Lung microvascular endothelial cell (primary cell): Measurements from ENCODE around the gene TBC1D9. TPM values are rescaled to one million over a fixed set of nuclear protein-coding genes. Genes with fewer than 3 reads are reported as not detected.

ENCODE experiments used
- DNase-seq, 2 donors: peaks; one replicate each; pipeline versions ENCODE4 v3.0.0 to v3.0.0-alpha.2; 2010; ENCODE audit warnings: low read depth in 2 of 2
- total RNA-seq: library from RNA; depleted of rRNA; stranded (reverse); fragments of >200 nt; gene quantifications from 2 replicates; pipeline ENCODE4 v1.2.1, GENCODE V29; 2014

TBC1D9 gene
- total RNA-seq, 1 donor from 2014 or later: 66.7 TPM

DNA sequence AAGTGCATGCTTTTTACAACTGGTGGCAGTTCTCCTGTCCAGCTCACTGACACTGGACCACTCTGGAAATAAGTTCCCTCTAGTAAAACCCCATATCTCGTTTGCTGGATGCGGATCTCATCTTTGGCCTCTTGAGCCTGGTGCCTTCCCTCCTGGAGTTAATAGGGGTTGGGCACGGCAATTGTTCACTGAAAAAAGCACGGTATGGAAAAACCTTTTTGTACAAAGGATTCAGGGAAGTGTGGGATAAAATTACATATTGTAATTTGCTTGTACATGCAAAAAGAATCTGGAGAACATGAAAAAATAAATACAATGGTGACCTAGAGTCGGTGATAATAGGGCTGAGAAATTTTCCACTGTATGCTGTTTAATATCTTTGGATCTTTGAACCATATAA, 30.6 kb downstream of the TBC1D9 start:
- no peak for DNase-seq

DNA sequence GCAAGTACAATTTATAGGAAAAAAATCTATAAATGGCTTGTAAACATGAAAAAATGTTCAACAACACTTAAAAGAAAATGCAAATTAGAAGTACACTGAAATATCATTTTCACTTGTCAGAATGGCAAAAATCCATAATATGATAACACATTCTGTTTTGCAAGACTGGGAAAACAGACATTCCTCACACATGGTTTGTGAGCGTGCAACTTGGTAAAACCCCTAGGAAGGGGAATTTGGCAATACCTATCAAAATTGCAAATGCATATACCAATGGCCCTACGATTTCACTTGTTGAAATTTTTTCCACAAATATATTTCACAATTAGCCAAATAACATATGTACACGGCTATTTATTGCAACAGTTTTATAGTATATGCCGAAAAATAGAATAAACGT, 31.4 kb downstream of the TBC1D9 start:
- DNase-seq: no peak

DNA sequence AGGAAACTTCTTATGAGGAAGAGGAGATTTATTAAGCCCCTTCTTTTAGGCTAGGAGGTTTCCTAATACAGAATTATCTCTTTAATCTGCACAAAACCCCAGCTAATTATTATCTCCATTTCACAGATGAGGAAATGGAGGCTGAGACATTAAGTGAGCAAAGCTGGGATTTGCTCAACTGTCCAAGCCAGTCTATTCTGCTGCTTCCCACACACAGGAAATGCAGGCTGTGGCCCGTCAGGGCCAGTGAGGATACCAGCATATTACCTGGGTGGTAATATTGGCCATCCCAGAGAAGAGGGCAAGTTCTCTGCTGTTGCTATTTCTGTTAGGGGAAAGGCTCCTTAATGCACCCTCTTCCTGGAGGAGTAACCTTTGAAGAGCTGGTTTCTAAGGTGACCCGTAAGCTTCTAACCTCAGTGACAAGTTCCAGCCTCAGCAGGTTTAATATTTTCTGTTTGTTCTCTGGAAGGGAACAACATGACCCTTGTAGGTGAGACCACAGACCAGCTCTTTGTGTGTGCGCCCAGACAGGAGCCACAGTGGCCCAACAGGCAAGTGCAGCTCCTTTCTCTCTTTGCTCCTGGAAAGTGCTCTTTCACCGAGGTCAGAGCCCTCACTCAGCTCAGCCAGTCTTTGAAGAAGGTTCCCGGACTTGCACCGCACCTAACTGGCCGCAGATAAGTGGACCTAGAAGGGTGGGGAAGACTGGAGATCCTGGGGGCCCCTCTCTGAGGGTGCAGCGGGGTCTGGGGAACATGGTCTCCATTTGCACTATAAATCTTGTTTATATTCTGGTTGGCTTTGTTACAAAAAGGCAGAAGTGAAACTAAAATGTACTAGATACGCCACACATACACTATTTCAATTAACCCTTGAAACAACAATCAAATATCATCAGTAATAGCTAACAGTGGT, 35.5 kb downstream of the TBC1D9 start:
- DNase-seq: no peak

DNA sequence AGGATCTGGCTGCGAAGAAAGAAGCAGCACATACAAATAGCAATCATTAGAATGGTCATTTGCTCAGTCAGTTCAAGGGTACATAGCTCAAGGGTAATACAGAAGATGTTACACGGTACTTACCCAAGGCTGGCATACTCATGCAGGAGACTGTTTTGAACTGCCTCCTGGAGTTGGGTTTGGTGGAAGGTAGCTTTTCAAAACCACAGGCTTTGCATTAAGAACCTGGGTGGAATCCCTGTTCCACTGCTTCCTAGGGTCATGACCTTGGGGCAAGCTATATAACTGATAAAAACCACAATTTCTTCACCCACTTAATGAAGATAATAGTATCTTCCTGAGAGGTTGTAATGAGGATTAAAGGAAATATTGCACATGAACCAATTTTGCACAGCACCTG, 36.5 kb downstream of the TBC1D9 start:
- DNase-seq: no peak

DNA sequence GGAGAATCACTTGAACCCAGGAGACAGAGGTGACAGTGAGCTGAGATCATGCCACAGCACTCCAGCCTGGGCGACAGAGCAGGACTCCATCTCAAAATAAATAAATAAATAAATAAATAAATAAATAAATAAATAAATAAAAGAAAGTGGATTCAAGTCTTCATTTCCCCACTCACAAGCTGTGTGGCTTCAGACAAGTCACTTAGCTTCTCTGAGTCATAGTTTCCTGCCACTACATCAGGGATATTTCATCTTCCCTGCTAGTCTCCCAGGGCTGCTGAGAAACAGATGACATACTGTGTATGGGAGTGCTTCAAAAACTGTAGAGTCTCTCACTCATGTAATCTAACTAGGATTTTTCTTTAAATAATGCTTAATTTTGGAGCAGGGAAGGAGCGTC, 37.2 kb downstream of the TBC1D9 start:
- DNase-seq: peak in 1 of 2 donors; percentile 85

DNA sequence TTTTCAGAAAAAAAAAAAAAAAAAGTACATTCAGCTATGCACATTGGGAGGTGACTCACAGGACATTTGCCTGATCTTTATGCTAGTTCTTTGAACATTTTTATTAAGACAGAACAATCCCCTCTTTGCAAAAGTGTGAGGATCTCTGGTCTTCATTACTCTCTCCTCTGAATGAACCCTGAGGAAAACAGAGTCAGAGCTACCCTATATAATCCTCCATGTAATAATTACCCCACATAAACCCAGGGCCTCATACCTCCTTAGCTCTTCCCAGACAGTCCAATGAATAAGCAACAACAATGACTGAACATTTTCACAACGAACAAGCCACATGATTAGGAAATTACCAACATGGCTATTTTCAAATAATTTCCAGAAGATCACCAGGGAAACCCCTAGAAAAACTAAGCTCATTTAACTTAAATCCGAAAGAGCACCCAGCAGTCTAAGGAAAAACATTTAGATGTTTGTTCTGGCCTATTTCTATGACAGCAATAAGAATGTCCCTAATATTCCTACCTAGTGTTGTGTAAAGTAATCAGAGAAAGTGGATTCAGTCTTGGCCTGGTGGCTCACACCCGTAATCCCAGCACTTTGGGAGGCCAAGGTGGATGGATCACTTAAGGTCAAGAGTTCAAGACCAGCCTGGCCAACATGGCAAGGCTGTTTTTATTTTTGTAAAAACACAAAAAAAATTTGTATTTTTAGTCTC, 37.8 kb downstream of the TBC1D9 start:
- peak; percentile 49 to 68 for DNase-seq

DNA sequence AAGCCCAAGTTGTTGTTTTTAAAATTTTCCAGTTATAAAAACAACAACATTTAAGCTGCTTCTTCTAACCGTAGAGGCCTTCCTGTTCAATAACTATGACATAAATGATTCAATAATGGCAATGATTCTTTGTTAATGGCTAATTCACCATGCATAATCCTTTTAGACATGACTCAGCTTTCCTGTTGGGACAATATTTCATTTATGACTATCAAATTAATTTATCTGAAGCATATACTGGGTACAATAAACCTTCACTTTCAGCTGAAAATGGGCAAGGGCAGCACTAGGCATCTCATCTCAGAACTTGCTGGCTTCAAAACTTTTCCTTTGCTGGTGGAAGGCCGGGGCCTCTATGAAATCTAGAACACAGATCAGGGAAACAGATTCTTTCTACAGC, 38.9 kb downstream of the TBC1D9 start:
- peak in 1 of 2 donors; percentile 31 for DNase-seq

DNA sequence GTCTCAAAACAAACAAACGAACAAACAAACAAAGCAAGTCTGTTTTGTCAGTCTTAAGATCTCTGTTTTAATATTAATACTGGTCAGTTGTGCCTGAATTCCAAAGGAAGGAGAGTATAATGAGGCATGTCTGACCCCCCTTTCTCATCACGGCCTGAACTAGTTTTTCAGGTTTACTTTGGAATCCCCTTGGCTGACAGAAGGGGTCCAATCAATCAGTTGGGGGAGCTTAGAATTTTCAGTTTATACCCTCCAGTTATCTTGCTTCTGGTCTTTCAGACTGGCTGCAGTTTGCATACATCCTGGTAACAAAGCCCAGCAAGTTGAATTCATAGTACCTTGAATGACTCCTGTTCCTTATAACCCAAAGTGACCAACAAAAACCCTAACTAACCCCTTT, 41.1 kb downstream of the TBC1D9 start:
- no peak for DNase-seq

DNA sequence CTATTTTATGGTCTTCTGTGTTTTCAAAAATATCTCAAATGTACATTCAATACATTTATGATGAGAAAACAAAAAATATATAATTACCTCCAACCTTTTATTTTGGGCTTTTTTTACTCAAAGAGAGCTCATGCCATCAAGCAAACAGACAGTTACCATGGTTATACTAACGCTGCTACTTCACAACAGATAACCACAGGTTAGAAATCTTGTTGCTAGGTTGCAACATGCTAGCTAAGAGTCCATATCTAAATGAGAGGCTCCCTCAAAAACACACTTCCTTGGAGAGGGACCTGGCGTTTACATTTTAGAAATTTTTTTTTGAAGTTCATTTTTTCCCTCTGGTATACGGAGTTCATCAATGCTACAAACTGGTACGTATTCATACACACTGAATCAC, 44.3 kb downstream of the TBC1D9 start:
- DNase-seq: no peak

DNA sequence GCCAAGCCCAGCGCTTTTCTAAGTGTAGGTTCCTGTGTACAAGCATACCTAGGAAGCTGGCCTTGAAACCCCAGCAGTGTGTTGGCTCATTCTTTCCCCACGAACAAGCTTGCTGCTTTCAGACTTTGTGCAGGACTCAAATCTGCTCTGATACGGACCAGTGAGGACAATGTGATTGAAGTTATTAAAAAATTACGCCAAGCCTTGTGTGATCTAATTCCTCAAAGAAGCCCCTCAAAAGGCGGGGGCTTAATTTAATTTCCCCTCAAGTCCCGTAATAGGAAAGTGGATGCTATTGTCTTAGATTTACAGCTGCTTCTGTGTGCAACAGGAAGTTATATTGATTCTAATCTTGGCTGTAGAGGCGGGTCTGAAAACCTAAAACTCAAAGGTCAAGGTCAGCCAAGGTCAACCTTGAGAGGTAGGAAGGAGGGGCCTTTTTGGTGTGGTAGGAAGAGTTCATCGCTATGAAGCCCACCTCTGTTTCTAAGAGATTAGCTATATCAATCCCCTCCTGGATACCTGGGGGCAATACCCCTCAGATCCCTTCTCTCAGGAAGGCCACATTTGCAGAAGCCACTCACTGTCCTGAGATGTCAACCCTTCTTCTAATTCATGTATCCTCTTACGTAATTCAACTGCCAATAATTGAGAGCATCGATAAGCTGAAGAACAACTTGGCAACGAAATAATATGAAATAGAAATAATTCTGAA, 45.1 kb downstream of the TBC1D9 start:
- DNase-seq: no peak

DNA sequence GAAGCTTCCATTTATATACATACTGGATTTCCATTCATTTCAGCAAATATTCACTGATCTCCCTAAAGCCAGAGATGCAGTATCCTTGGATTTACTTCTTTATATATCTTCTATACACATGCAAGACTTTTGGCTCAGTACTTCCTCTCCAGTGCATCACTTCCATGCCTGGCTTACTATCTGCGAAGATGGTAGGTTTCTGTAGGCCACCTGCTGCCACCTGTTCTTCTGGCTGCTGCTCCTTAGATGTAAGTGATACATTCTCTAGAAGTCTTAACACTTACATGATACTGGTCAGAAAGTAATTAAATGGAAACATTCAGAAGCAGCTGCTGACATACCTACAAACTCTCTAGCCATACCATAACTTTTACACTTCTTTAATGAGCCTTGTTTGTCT, 48.9 kb downstream of the TBC1D9 start:
- no peak for DNase-seq

DNA sequence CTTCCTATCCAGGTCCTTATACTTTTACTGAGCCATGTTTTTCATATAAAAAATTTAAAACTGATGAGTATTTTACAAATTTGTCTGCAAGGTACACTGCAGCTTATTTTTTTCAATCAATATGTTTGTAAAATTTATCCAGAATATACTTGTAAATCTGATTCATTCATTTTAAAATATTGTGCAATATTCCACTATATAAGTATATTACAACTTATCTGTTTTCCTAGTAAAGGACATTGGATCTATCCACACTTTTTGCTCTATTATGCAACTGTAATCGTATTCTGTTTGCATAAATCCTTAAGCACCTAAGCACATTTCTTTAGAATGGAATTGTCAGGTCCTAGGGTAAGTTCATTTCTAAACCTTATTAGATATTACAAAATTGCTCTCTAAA, 49.5 kb downstream of the TBC1D9 start:
- DNase-seq: no peak

DNA sequence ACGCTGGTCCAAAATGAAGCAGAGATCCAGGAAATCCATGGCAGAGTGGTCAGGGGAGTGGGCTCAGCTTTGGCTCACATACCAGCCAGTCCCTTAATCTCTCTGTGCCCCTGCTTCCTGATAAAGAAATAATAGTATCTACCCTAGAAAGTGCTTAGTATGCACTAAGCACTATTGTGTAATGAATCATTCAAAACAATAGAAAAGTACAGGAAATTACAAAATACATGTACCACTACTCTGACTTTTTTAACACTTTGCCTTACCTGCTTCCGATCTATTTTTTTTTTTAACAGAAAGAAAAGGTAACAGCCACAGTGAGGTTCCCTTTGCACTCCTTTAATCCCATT, 49.9 kb downstream of the TBC1D9 start:
- peak in 1 of 2 donors; percentile 56 for DNase-seq

DNA sequence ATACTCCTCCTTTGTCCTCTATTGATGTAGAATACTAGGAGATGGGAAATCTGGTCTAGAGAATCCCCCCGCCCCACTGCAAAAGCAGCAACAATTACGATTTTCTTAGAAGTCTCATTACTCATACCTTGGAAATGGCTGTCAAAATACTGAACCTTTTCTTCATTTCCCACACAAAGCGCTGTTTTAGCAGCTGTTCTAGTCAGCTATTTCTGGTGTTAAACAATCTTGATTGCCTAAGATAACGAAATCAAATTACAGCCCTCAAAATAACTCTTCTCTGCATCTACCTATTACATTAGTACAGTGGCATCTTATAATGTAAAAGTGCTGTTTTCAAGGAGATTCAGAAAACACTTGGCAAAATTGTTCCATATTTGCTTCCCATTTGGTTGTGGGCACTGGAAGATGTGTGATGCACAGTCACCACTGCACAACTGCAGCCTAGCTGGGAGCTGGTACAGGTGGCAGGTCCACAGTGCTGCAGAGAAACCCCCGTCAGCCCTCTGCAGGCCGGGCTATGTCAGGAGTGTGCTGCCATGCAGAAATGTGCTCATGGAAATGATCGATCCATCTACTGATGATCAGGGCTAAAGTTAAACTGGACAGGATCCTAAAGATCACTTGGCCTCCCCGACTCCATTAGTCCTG, 50.4 kb downstream of the TBC1D9 start:
- no peak for DNase-seq

DNA sequence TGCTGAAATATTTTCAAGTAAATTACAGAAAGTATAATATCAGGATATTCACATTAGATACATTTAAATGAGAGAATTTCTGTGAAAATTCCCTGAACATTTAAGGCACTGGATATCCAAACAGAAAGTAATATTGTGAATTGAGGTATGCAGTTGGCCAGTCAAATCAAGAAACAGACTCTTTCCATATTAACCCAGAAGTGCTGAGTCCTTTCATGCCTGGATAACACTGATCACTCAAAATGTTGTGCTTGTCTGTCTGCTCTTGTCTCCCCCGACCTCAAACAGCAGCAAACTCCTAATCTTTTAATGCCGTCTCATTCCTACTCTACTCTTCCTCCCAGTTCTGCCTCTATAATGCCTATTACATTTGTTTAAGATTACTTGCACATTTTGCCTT, 51.2 kb downstream of the TBC1D9 start:
- DNase-seq: no peak

DNA sequence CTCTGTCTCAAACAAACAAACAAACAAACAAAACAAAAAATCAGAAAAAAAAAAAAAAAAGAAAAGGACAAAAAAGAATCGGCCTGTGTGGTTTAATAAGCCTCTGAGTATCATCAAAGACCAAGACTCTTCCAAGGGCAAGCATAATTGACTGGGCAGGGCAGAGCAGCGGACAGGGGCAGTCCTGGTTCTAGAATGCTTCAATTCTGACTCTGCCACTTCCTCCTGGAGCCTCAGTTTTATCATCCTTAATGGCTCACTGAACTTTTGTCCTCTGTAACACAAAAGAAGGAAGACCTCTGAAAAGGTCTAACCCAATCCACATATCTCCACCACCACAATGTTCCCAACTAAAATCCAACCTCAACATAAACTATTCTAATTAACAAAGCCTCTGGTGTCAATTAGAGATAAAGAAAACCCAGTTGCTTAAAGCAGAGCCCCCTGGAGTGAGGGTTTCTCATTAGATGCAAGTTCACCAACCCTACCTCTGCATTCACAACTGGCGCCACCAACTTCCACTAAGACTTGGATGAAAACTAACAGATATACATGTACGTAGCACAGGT, 51.7 kb downstream of the TBC1D9 start:
- DNase-seq: no peak

DNA sequence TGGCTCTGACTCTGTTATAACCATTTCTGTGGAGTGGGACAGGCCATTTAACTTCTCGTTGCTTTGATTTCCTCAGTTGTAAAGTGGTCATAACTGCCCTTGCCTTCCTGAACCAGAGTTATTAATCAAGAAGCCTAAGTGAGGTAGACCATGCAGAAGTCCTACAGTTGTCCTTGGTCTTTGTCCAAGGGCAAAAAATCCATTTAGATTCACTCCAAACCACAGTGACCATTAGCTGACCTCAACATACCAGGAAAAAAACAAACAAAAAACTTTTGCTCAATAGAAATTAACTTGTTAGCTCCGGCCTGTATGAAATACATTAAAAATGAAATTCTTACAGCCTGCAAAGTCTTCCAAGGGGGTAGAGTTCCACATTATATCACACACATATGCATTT, 52.7 kb downstream of the TBC1D9 start:
- no peak for DNase-seq

DNA sequence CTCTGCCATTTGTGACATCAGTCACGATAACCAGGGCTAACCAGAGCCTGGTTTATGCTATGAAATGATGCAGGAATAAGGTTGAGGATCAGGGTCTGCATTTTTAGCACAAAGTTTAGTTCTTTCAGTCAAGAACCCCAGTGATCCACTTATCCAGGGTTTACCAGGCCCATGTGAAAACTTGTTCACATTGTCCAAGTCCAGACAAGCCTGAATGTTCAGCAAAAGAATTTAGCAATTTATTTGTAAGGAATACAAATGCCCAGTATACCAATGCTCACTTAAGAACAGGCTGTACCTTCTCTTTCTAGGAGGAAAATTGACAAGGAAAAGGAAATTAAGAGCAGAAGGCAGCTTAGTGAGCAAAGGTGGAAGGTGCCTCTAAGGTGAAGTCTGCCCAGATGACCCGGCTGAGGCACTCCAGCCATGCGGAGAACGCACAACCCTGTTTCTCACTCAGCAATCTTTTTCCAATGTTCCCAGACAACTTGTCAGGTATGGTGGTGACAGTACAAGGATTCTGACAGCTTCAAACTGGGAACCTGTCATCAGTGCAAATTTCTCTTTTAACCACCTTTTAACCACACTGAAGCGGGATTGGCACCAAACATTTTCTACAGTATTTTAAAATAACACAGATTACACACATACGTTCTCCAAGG, 54.0 kb downstream of the TBC1D9 start:
- no peak for DNase-seq

DNA sequence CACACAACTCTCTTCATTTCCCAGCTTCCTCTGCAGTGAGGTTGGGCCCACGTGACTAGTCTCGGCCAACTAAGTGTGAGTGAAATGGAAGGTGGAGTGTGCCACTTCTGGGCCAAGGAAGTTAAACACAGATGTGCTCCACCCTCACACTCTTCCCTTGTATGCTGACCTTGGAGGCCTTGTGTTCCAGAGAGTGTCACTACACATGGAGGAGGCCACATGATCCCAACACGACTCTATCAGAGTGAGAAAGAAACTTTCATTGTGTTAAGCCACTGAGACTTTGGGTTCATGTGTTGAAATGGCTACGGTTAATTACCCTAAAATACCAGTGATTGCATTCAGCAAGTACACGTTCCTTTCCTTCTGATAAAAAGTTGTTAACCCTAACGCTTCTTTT, 55.1 kb downstream of the TBC1D9 start:
- no peak for DNase-seq

DNA sequence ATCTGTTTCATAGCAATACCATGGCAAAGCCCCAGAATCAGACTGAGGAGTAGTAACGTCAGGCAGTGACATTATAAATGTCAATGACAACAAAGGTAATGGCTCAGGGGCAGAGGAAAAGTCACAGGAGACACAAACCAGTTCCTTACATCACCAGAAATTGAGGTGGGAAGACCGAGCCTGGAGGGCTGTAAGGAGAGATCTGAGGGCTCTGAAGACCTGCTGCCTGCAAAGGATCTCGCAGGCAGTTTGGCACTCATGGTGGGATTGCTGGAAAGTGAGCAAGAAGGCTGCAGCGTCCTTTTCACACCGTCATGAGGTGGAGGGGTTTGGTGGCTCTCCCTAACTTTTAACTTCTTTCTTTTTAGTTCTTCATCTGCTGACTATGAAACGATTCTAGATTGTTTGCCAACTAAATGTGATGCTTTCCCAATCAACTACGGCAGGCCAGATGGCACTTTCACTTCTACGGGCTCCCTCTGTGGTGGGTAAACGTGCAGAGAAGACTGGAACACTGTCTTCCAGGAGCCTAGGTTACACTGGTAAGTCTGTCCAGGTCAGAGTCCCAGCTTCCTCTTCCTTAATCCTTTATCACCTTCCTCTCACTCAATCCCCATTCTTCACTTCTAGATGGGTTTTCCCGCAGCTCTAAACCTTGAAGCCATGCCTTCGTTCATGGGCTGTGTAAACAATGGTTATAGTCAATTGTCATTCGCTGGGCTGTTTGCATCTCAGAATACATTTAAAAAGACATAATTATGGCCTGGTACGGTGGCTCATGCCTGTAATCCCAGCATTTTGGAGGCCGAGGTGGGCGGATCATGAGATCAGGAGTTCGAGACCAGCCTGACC, 58.2 kb downstream of the TBC1D9 start:
- no peak for DNase-seq
